Hepatocyte (in vitro differentiated cells): ENCODE data around the gene DMRT1. TPM values are rescaled to one million over a fixed set of nuclear protein-coding genes. Genes with fewer than 3 reads are reported as not detected.
"Not testable (repeated sequence)": the region's sequence is repeated elsewhere in the genome, so short reads cannot be mapped to it uniquely, and the experiment has no call there.

Experiments used
- DNase-seq: peaks from one replicate; pipeline ENCODE4 v3.0.0-alpha.2; 2016; ENCODE audit warnings: low spot score
- H2AFZ ChIP-seq: fragments of 200-600 bp; sonication (generic); 2 replicates; pipeline ENCODE4 v1.6.0; 2016; ENCODE audit warnings: antibody characterized with exemption, mild to moderate bottlenecking
- H3K27ac ChIP-seq: fragments of 200-600 bp; sonication (generic); 2 replicates; pipeline ENCODE4 v1.5.1; 2016; ENCODE audit warnings: mild to moderate bottlenecking
- H3K27me3 ChIP-seq: fragments of 200-600 bp; sonication (generic); 2 replicates; pipeline ENCODE4 v1.6.1; 2016
- H3K36me3 ChIP-seq: fragments of 200-600 bp; sonication (generic); replicated peaks from 2 replicates; pipeline ENCODE4 v1.5.1; 2016; ENCODE audit warnings: low read depth; ENCODE audit not compliant: insufficient read depth
- H3K4me1 ChIP-seq: fragments of 200-600 bp; sonication (generic); 2 replicates; pipeline ENCODE4 v1.5.1; 2016; ENCODE audit warnings: mild to moderate bottlenecking, moderate library complexity; ENCODE audit not compliant: insufficient read depth
- H3K4me2 ChIP-seq: fragments of 200-600 bp; sonication (generic); 2 replicates; pipeline ENCODE4 v1.6.0; 2016
- H3K4me3 ChIP-seq: fragments of 200-600 bp; sonication (generic); 2 replicates; pipeline ENCODE4 v1.5.1; 2016; ENCODE audit warnings: mild to moderate bottlenecking
- H3K79me2 ChIP-seq: fragments of 200-600 bp; sonication (generic); 2 replicates; pipeline ENCODE4 v1.6.0; 2017; ENCODE audit warnings: mild to moderate bottlenecking
- H3K9me2 ChIP-seq: fragments of 200-600 bp; sonication (generic); replicated peaks from 2 replicates; pipeline ENCODE4 v1.6.0; 2017; ENCODE audit warnings: mild to moderate bottlenecking; ENCODE audit not compliant: insufficient read depth
- H3K9me3 ChIP-seq: fragments of 200-600 bp; sonication (generic); 2 replicates; pipeline ENCODE4 v1.5.1; 2016; ENCODE audit warnings: low read depth, mild to moderate bottlenecking
- H4K20me1 ChIP-seq: fragments of 200-600 bp; sonication (generic); 2 replicates; pipeline ENCODE4 v1.6.0; 2016; ENCODE audit warnings: mild to moderate bottlenecking; ENCODE audit not compliant: insufficient read depth, poor library complexity, severe bottlenecking
- CTCF ChIP-seq: fragments of 200-600 bp; sonication (generic); IDR thresholded peaks from 2 replicates; pipeline ENCODE4 v1.5.1; 2016; ENCODE audit warnings: antibody characterized with exemption, mild to moderate bottlenecking; ENCODE audit not compliant: poor library complexity
- EZH2 ChIP-seq: fragments of 200-600 bp; sonication (generic); IDR thresholded peaks from 2 replicates; pipeline ENCODE4 v1.6.1; 2016; ENCODE audit warnings: antibody characterized with exemption, mild to moderate bottlenecking, borderline replicate concordance
- EZH2phosphoT487 ChIP-seq: fragments of 200-600 bp; sonication (generic); IDR thresholded peaks from one replicate; pipeline ENCODE4 v1.6.1; 2018; ENCODE audit warnings: antibody characterized with exemption, mild to moderate bottlenecking, low read depth, moderate library complexity; ENCODE audit not compliant: unreplicated experiment, severe bottlenecking
- whole genome bisulfite sequencing: methylation state at CpG from one replicate; pipeline ENCODE4 v1.1.6; 2016; ENCODE audit warnings: low lambda C conversion rate; ENCODE audit errors: missing lambda C conversion rate; 5-methylcytosine and 5-hydroxymethylcytosine counted together
- polyA plus RNA-seq: library from polyadenylated mRNA; unstranded; fragments of >200 nt; fragmentation: Nextera tagmentation; extraction: Ambion mirVana; gene quantifications from 2 replicates; pipeline ENCODE4 v1.2.1, GENCODE V29; 2016
- total RNA-seq: library from RNA; depleted of rRNA; stranded (reverse); fragments of >200 nt; gene quantifications from 2 replicates; pipeline ENCODE4 v1.2.3, GENCODE V29; 2014

DMRT1 gene
- total and polyA plus RNA-seq, 2 experiments from 2014 or later, result not detected

GRCh38 chr9:908536-909205, 67.2 kb downstream of the DMRT1 start:
- TF ChIP-seq EZH2phosphoT487 (no peak), CTCF (no peak), EZH2 (no peak)
- DNase-seq, result no peak
- H3K4me1 ChIP-seq, result no peaks in the 10 kb centered on the region
- H3K9me2 ChIP-seq, result no peaks in the 10 kb centered on the region
- no peaks in the 10 kb centered on the region for H3K79me2 ChIP-seq
- H3K9me3 ChIP-seq, result no peaks in the 10 kb centered on the region
- H4K20me1 ChIP-seq, result no peaks in the 10 kb centered on the region
- no peak overlapping the region for H3K4me3 ChIP-seq
- H2AFZ ChIP-seq, result no peak overlapping the region
- no peak overlapping the region for H3K27ac ChIP-seq
- peaks cover 54% of the 10 kb centered on the region for H3K27me3 ChIP-seq
- peak overlapping the region; percentile 25 for H3K4me2 ChIP-seq
- no peaks in the 10 kb centered on the region for H3K36me3 ChIP-seq
- 13% methylated on average over 9 of the region's 10 CpGs for WGBS

GRCh38 chr9:911005-911404, 69.5 kb downstream of the DMRT1 start:
- 63% methylated on average over 4 of the region's 4 CpGs for WGBS
- Histone ChIP-seq H3K4me1 (no peaks in the 10 kb centered on the region), H2AFZ (no peak overlapping the region), H3K4me2 (no peak overlapping the region), H3K27ac (no peak overlapping the region), H3K27me3 (peaks cover 49% of the 10 kb centered on the region), H4K20me1 (no peaks in the 10 kb centered on the region), H3K9me2 (no peaks in the 10 kb centered on the region), H3K36me3 (no peaks in the 10 kb centered on the region), H3K9me3 (no peaks in the 10 kb centered on the region), H3K4me3 (no peak overlapping the region), H3K79me2 (no peaks in the 10 kb centered on the region)
- TF ChIP-seq EZH2phosphoT487 (no peak), EZH2 (no peak)
- DNase-seq, result no peak

- H4K20me1 ChIP-seq, result no peaks in the 10 kb centered on the region
Measured at GRCh38 chr9:912776-913175, 71.3 kb downstream of the DMRT1 start.

GRCh38 chr9:913526-913925, 72.0 kb downstream of the DMRT1 start:
- not testable (repeated sequence) for H3K9me2 ChIP-seq, H3K79me2 ChIP-seq, H3K9me3 ChIP-seq, DNase-seq, H3K36me3 ChIP-seq, H3K4me2 ChIP-seq, H3K4me3 ChIP-seq, H4K20me1 ChIP-seq, H3K4me1 ChIP-seq, H2AFZ ChIP-seq, H3K27ac ChIP-seq
- H3K27me3 ChIP-seq, result peaks cover 25% of the 10 kb centered on the region
- 87% methylated on average over 10 of the region's 10 CpGs for WGBS

More at GRCh38 chr9:912776-913175, 71.3 kb downstream of the DMRT1 start:
- H3K4me1 ChIP-seq, result no peaks in the 10 kb centered on the region
- H3K27ac ChIP-seq, result no peak overlapping the region
- no peak overlapping the region for H2AFZ ChIP-seq
- no peaks in the 10 kb centered on the region for H3K79me2 ChIP-seq
- peaks cover 33% of the 10 kb centered on the region for H3K27me3 ChIP-seq
- TF ChIP-seq EZH2 (no peak), CTCF (no peak), EZH2phosphoT487 (no peak)
- 85% methylated on average over 1 of the region's 1 CpG for WGBS
- H3K36me3 ChIP-seq, result no peaks in the 10 kb centered on the region
- no peaks in the 10 kb centered on the region for H3K9me2 ChIP-seq
- no peak overlapping the region for H3K4me3 ChIP-seq
- no peaks in the 10 kb centered on the region for H3K9me3 ChIP-seq
- no peak for DNase-seq
- H3K4me2 ChIP-seq, result no peak overlapping the region
